Pancreas (tissue), 10 donors: ENCODE data around the gene CRADD. TPM values are rescaled to one million over a fixed set of nuclear protein-coding genes. Genes with fewer than 3 reads are reported as not detected.

Experiments
- ATAC-seq, 4 donors: fragments of 200-7000 bp; cut with Tn5 transposase; one replicate each; pipeline versions ENCODE4 v1.8.0 to v1.9.1; 2020; ENCODE audit warnings: mild to moderate bottlenecking in 4 of 4, moderate library complexity in 4 of 4
- DNase-seq, 6 donors: peaks; one replicate each; pipeline ENCODE4 v3.0.0-alpha.2; 2020
- FAIRE-seq: peaks from 2 replicates; lab custom pipeline; 2012; peaks lifted over from hg19 to GRCh38; lab: Jason Lieb, UNC
- H3K27ac ChIP-seq, 4 donors: fragments of 200-600 bp; sonication (generic); 1 replicate in 3 of 4; 2 replicates in 1 of 4; pipeline versions ENCODE4 v1.5.0 to v1.8.0; 2020
- H3K27me3 ChIP-seq, 4 donors: fragments of 200-600 bp; one replicate each; pipeline ENCODE4 v1.8.0; 2021
- H3K36me3 ChIP-seq, 3 donors: fragments of 200-600 bp; sonication (generic) in 1 of 3; one replicate each; pipeline versions ENCODE4 v1.5.0 to v1.8.0; 2020 to 2021
- H3K4me1 ChIP-seq, 3 donors: fragments of 200-600 bp; one replicate each; pipeline ENCODE4 v1.8.0; 2021
- H3K4me3 ChIP-seq, 4 donors: fragments of 200-600 bp; sonication (generic) in 2 of 4; one replicate each; pipeline versions ENCODE4 v1.5.0 to v1.8.0; 2020 to 2021
- H3K9me3 ChIP-seq, 4 donors: fragments of 200-600 bp; one replicate each; pipeline ENCODE4 v1.8.0; 2021
- CTCF ChIP-seq, 4 donors: fragments of 200-600 bp; sonication (generic) in 3 of 4; IDR thresholded peaks; one replicate each; pipeline versions ENCODE4 v1.5.0 to v1.8.0; 2021; ENCODE audit warnings: antibody characterized with exemption in 4 of 4
- WGBS, 2 donors: extraction: QIAGEN DNeasy Blood & Tissue Kit; methylation state at CpG; one replicate each; pipeline ENCODE4 v1.1.7; 2013; 5-methylcytosine and 5-hydroxymethylcytosine counted together
- intact Hi-C, 3 donors: fragments of 100-400 bp; cut with DNase I; formaldehyde crosslinking; loops; one replicate each; pipeline versions ENCODE4 v1.11.1 to v1.14.2; 2022
- polyA plus RNA-seq, 2 donors: library from polyadenylated mRNA; stranded (reverse); fragments of 200-250 nt; gene quantifications; one replicate each; pipeline ENCODE4 v1.2.3, GENCODE V29; 2013
- total RNA-seq, 6 donors: library from RNA; stranded (reverse); fragmentation: NEBNext Ultra II Directional in 4 of 6; extraction: Animal tissue kit (Norgen Biotek cat#: 25700) in 4 of 6; gene quantifications; one replicate each; pipeline versions ENCODE4 v1.2.1 to v1.2.4, GENCODE V29; 2021 to 2023
- donor health status: healthy with polysubstance abuse.
- donor health status: DM: no; HTN: no; CAD: no; lungs with moderate emphysema.
- donor health status: DM: no; HTN: no; CAD: no.
- donor health status: control.
- donor health status: control.
- donor health status: Bipolar disorder and iron deficiency.
- donor health status: DM: yes; HTN: yes; CAD: no.
- donor health status: DM: no; HTN: no; CAD: no.
- donor health status: DM: no; HTN: no; CAD: no.
- donor health status: DM: yes; HTN: yes; CAD: no.

Gene CRADD
- total and polyA plus RNA-seq, 8 donors = 5.3 to 12.3 (median 9.2) TPM

- DNase-seq (no peak), ATAC-seq (no peak), FAIRE-seq (no peak)
- Histone ChIP-seq H3K27ac (no peak overlapping the region), H3K27me3 (no peaks in the 10 kb centered on the region), H3K9me3 (no peaks in the 10 kb centered on the region), H3K4me1 (no peaks in the 10 kb centered on the region), H3K4me3 (no peak overlapping the region), H3K36me3 (no peaks in the 10 kb centered on the region)
- TF ChIP-seq CTCF (IDR thresholded peaks at IDR 0.05) = no peak
- WGBS, 2 donors = 48 to 53% methylated on average over 3 of the region's 3 CpGs
- intact Hi-C loops = no loop called here
Observed at GRCh38 chr12:93661021-93661420, 16.2 kb upstream of the CRADD start.

- no peak overlapping the region for H3K4me3 ChIP-seq
- no peaks in the 10 kb centered on the region for H3K36me3 ChIP-seq
- no peaks in the 10 kb centered on the region for H3K9me3 ChIP-seq
- ATAC-seq (peak in 3 of 4 donors; percentile 25 to 56 (median 26)), FAIRE-seq (no peak), DNase-seq (peak in 1 of 6 donors; percentile 29)
- H3K27me3 ChIP-seq = no peaks in the 10 kb centered on the region
- intact Hi-C loops = no loop called here
- no peaks in the 10 kb centered on the region for H3K4me1 ChIP-seq
- TF ChIP-seq CTCF (IDR thresholded peaks at IDR 0.05) = no peak
- H3K27ac ChIP-seq = no peak overlapping the region
- WGBS, 2 donors = 55 to 70% methylated on average over 2 of the region's 2 CpGs
Observed at GRCh38 chr12:93663006-93663728, 14.0 kb upstream of the CRADD start.

- WGBS, 2 donors = 91 to 94% methylated on average over 4 of the region's 4 CpGs
- no peaks in the 10 kb centered on the region for H3K36me3 ChIP-seq
- TF ChIP-seq CTCF (IDR thresholded peaks at IDR 0.05) = no peak
- intact Hi-C loops = no loop called here
- no peaks in the 10 kb centered on the region for H3K4me1 ChIP-seq
- H3K27me3 ChIP-seq = no peaks in the 10 kb centered on the region
- no peak overlapping the region for H3K27ac ChIP-seq
- no peak overlapping the region for H3K4me3 ChIP-seq
- H3K9me3 ChIP-seq = no peaks in the 10 kb centered on the region
- ATAC-seq (no peak), DNase-seq (no peak), FAIRE-seq (no peak)
Observed at GRCh38 chr12:93663729-93664084, 13.5 kb upstream of the CRADD start.

- Histone ChIP-seq H3K4me3 (no peak overlapping the region), H3K9me3 (no peaks in the 10 kb centered on the region), H3K27ac (no peak overlapping the region), H3K27me3 (no peaks in the 10 kb centered on the region), H3K4me1 (no peaks in the 10 kb centered on the region), H3K36me3 (no peaks in the 10 kb centered on the region)
- WGBS, 2 donors = 75% methylated on average over 2 of the region's 2 CpGs
- FAIRE-seq = no peak
- DNase-seq = no peak
- intact Hi-C loops = no loop called here
- no peak for TF ChIP-seq CTCF (IDR thresholded peaks at IDR 0.05)
- no peak for ATAC-seq
Observed at GRCh38 chr12:93664573-93665138, 12.5 kb upstream of the CRADD start.

- H3K27me3 ChIP-seq = no peaks in the 10 kb centered on the region
- H3K36me3 ChIP-seq = no peaks in the 10 kb centered on the region
- H3K4me1 ChIP-seq = no peaks in the 10 kb centered on the region
- 79 to 87% methylated on average over 1 of the region's 1 CpG for WGBS, 2 donors
- TF ChIP-seq CTCF (IDR thresholded peaks at IDR 0.05) = no peak
- intact Hi-C loops = no loop called here
- DNase-seq (no peak), ATAC-seq (peak in 1 of 4 donors; percentile 51), FAIRE-seq (no peak)
- H3K27ac ChIP-seq = no peak overlapping the region
- H3K9me3 ChIP-seq = no peaks in the 10 kb centered on the region
- no peak overlapping the region for H3K4me3 ChIP-seq
Observed at GRCh38 chr12:93667672-93668071, 9.5 kb upstream of the CRADD start.
